Pancreas (tissue), 10 donors: ENCODE results near the gene ZC2HC1C. TPM values are rescaled to one million over a fixed set of nuclear protein-coding genes. Genes with fewer than 3 reads are reported as not detected.

Source experiments
- ATAC-seq, 4 donors: fragments of 200-7000 bp; cut with Tn5 transposase; one replicate each; pipeline versions ENCODE4 v1.8.0 to v1.9.1; 2020; ENCODE audit warnings: mild to moderate bottlenecking in 4 of 4, moderate library complexity in 4 of 4
- DNase-seq, 6 donors: peaks; one replicate each; pipeline ENCODE4 v3.0.0-alpha.2; 2020
- FAIRE-seq: peaks from 2 replicates; lab custom pipeline; 2012; peaks lifted over from hg19 to GRCh38; lab: Jason Lieb, UNC
- H3K27ac ChIP-seq, 4 donors: fragments of 200-600 bp; sonication (generic); 1 replicate in 3 of 4; 2 replicates in 1 of 4; pipeline versions ENCODE4 v1.5.0 to v1.8.0; 2020
- H3K27me3 ChIP-seq, 4 donors: fragments of 200-600 bp; one replicate each; pipeline ENCODE4 v1.8.0; 2021
- H3K36me3 ChIP-seq, 3 donors: fragments of 200-600 bp; sonication (generic) in 1 of 3; one replicate each; pipeline versions ENCODE4 v1.5.0 to v1.8.0; 2020 to 2021
- H3K4me1 ChIP-seq, 3 donors: fragments of 200-600 bp; one replicate each; pipeline ENCODE4 v1.8.0; 2021
- H3K4me3 ChIP-seq, 4 donors: fragments of 200-600 bp; sonication (generic) in 2 of 4; one replicate each; pipeline versions ENCODE4 v1.5.0 to v1.8.0; 2020 to 2021
- H3K9me3 ChIP-seq, 4 donors: fragments of 200-600 bp; one replicate each; pipeline ENCODE4 v1.8.0; 2021
- CTCF ChIP-seq, 4 donors: fragments of 200-600 bp; sonication (generic) in 3 of 4; IDR thresholded peaks; one replicate each; pipeline versions ENCODE4 v1.5.0 to v1.8.0; 2021; ENCODE audit warnings: antibody characterized with exemption in 4 of 4
- WGBS, 2 donors: extraction: QIAGEN DNeasy Blood & Tissue Kit; methylation state at CpG; one replicate each; pipeline ENCODE4 v1.1.7; 2013; 5-methylcytosine and 5-hydroxymethylcytosine counted together
- intact Hi-C, 3 donors: fragments of 100-400 bp; cut with DNase I; formaldehyde crosslinking; loops; one replicate each; pipeline versions ENCODE4 v1.11.1 to v1.14.2; 2022
- polyA plus RNA-seq, 2 donors: library from polyadenylated mRNA; stranded (reverse); fragments of 200-250 nt; gene quantifications; one replicate each; pipeline ENCODE4 v1.2.3, GENCODE V29; 2013
- total RNA-seq, 6 donors: library from RNA; stranded (reverse); fragmentation: NEBNext Ultra II Directional in 4 of 6; extraction: Animal tissue kit (Norgen Biotek cat#: 25700) in 4 of 6; gene quantifications; one replicate each; pipeline versions ENCODE4 v1.2.1 to v1.2.4, GENCODE V29; 2021 to 2023
- donor health status: healthy with polysubstance abuse.
- donor health status: DM: no; HTN: no; CAD: no; lungs with moderate emphysema.
- donor health status: DM: no; HTN: no; CAD: no.
- donor health status: control.
- donor health status: control.
- donor health status: Bipolar disorder and iron deficiency.
- donor health status: DM: yes; HTN: yes; CAD: no.
- donor health status: DM: no; HTN: no; CAD: no.
- donor health status: DM: no; HTN: no; CAD: no.
- donor health status: DM: yes; HTN: yes; CAD: no.

Gene ZC2HC1C
- total and polyA plus RNA-seq, 8 donors = 2.6 to 12.1 (median 4.8) TPM

- TF ChIP-seq CTCF (IDR thresholded peaks at IDR 0.05) = no peak
- Histone ChIP-seq H3K9me3 (no peaks in the 10 kb centered on the region), H3K27me3 (no peaks in the 10 kb centered on the region), H3K27ac (peak within 1 kb of the TSS; percentile 88 to 94 (median 92)), H3K36me3 (no peaks in the 10 kb centered on the region), H3K4me3 (peak within 1 kb of the TSS; percentile 55 to 73 (median 64)), H3K4me1 (peaks cover 0 to 13% (median 8%) of the 10 kb centered on the region in 3 donors)
- ATAC-seq (peak; percentile 93 to 95 (median 94)), DNase-seq (peak; percentile 73 to 94 (median 84)), FAIRE-seq (no peak)
- intact Hi-C loops = no loop called here
- 0% methylated on average over 59 of the region's 59 CpGs for WGBS, 2 donors
Observed at GRCh38 chr14:75050852-75051555, 18.4 kb upstream of the ZC2HC1C start, which contains the start of gene MLH3. MLH3 (minus strand) TSS chr14:75051467; CDS start chr14:75049655, 1,812 bp downstream.

- WGBS, 2 donors = 18 to 23% methylated on average over 5 of the region's 5 CpGs
- FAIRE-seq = no peak
- H3K4me3 ChIP-seq = peak overlapping the region; percentile 55 to 73 (median 64)
- no peak for ATAC-seq
- no peaks in the 10 kb centered on the region for H3K27me3 ChIP-seq
- peak overlapping the region; percentile 88 to 94 (median 92) for H3K27ac ChIP-seq
- no peaks in the 10 kb centered on the region for H3K36me3 ChIP-seq
- DNase-seq = no peak
- intact Hi-C loops = no loop called here
- TF ChIP-seq CTCF (IDR thresholded peaks at IDR 0.05) = no peak
- no peaks in the 10 kb centered on the region for H3K9me3 ChIP-seq
- peaks cover 0 to 13% (median 8%) of the 10 kb centered on the region in 3 donors for H3K4me1 ChIP-seq
Observed at GRCh38 chr14:75051556-75051899, 17.9 kb upstream of the ZC2HC1C start.

GRCh38 chr14:75053396-75054291, 15.8 kb upstream of the ZC2HC1C start:
- ATAC-seq (no peak), DNase-seq (no peak), FAIRE-seq (no peak)
- Histone ChIP-seq H3K27ac (no peak overlapping the region), H3K27me3 (no peaks in the 10 kb centered on the region), H3K36me3 (no peaks in the 10 kb centered on the region), H3K9me3 (no peaks in the 10 kb centered on the region), H3K4me1 (peaks cover 0 to 13% (median 8%) of the 10 kb centered on the region in 3 donors), H3K4me3 (no peak overlapping the region)
- WGBS, 2 donors = 64 to 70% methylated on average over 5 of the region's 5 CpGs
- no peak for TF ChIP-seq CTCF (IDR thresholded peaks at IDR 0.05)
- intact Hi-C loops = no loop called here

GRCh38 chr14:75054421-75054820, 15.0 kb upstream of the ZC2HC1C start:
- no peaks in the 10 kb centered on the region for H3K9me3 ChIP-seq
- no peak for ATAC-seq
- intact Hi-C loops = no loop called here
- H3K27ac ChIP-seq = no peak overlapping the region
- WGBS, 2 donors = 43 to 64% methylated on average over 1 of the region's 1 CpG
- no peak for FAIRE-seq
- no peak for DNase-seq
- peaks cover 0 to 13% (median 8%) of the 10 kb centered on the region in 3 donors for H3K4me1 ChIP-seq
- H3K36me3 ChIP-seq = no peaks in the 10 kb centered on the region
- H3K4me3 ChIP-seq = no peak overlapping the region
- no peak for TF ChIP-seq CTCF (IDR thresholded peaks at IDR 0.05)
- no peaks in the 10 kb centered on the region for H3K27me3 ChIP-seq
